Ishikawa (cell line): ENCODE data around the gene KLF2.

Experiments
- CEBPB ChIP-seq: IDR thresholded peaks from 2 replicates; pipeline ENCODE4 v1.6.1; 2012
- CREB1 ChIP-seq: IDR thresholded peaks from 2 replicates; pipeline ENCODE4 v1.6.1; 2012; ENCODE audit warnings: low read depth
- EGR1 ChIP-seq: IDR thresholded peaks from 2 replicates; pipeline ENCODE4 v1.6.1; 2012
- EP300 ChIP-seq: IDR thresholded peaks from 2 replicates; pipeline ENCODE4 v1.6.1; 2012; ENCODE audit warnings: borderline replicate concordance
- FOXM1 ChIP-seq: IDR thresholded peaks from 2 replicates; pipeline ENCODE4 v1.6.1; 2012; ENCODE audit warnings: low read depth, borderline replicate concordance
- MAX ChIP-seq: IDR thresholded peaks from 2 replicates; pipeline ENCODE4 v1.6.1; 2012
- NFIC ChIP-seq: IDR thresholded peaks from 2 replicates; pipeline ENCODE4 v1.6.1; 2012
- RAD21 ChIP-seq: IDR thresholded peaks from 2 replicates; pipeline ENCODE4 v1.6.1; 2012; ENCODE audit warnings: low read depth
- REST ChIP-seq: IDR thresholded peaks from 2 replicates; pipeline ENCODE4 v1.6.1; 2012; ENCODE audit warnings: low read depth, mild to moderate bottlenecking
- TAF1 ChIP-seq: IDR thresholded peaks from 2 replicates; pipeline ENCODE4 v1.6.1; 2012; ENCODE audit warnings: low read depth, mild to moderate bottlenecking
- TCF12 ChIP-seq: IDR thresholded peaks from 2 replicates; pipeline ENCODE4 v1.6.1; 2012; ENCODE audit warnings: low read depth
- TEAD4 ChIP-seq: IDR thresholded peaks from 2 replicates; pipeline ENCODE4 v1.6.1; 2012
- USF1 ChIP-seq: IDR thresholded peaks from 2 replicates; pipeline ENCODE4 v1.6.1; 2012
- YY1 ChIP-seq: IDR thresholded peaks from 2 replicates; pipeline ENCODE4 v1.6.1; 2012; ENCODE audit warnings: low read depth
- ZBTB7A ChIP-seq: IDR thresholded peaks from 2 replicates; pipeline ENCODE4 v1.6.1; 2012; ENCODE audit warnings: low read depth

KLF2 gene

GRCh38 chr19:16366056-16366432 lies 41.4 kb downstream of the KLF2 start:
- TF ChIP-seq RAD21 (no peak), TEAD4 (no peak), TAF1 (no peak), YY1 (no peak), CREB1 (no peak), ZBTB7A (no peak), MAX (no peak), EP300 (no peak), EGR1 (no peak), FOXM1 (no peak)

GRCh38 chr19:16366433-16367260 lies 42.0 kb downstream of the KLF2 start:
- no peak for TF ChIP-seq ZBTB7A
- no peak for TF ChIP-seq TCF12
- no peak for TF ChIP-seq RAD21
- TF ChIP-seq FOXM1 = no peak
- TF ChIP-seq NFIC = no peak
- no peak for TF ChIP-seq EGR1
- TF ChIP-seq USF1 = no peak
- TF ChIP-seq TEAD4 = no peak
- no peak for TF ChIP-seq EP300
- no peak for TF ChIP-seq CREB1
- TF ChIP-seq YY1 = no peak
- no peak for TF ChIP-seq REST
- TF ChIP-seq MAX = no peak
- TF ChIP-seq TAF1 = no peak
- no peak for TF ChIP-seq CEBPB

GRCh38 chr19:16367261-16367683 lies 42.6 kb downstream of the KLF2 start:
- TF ChIP-seq MAX (no peak), TAF1 (no peak), ZBTB7A (no peak), CEBPB (no peak), FOXM1 (no peak), NFIC (no peak), CREB1 (no peak), EP300 (no peak), YY1 (no peak), TEAD4 (no peak)

- TF ChIP-seq YY1 (no peak), REST (no peak), TEAD4 (no peak), NFIC (no peak), TAF1 (no peak), RAD21 (no peak), CREB1 (no peak), FOXM1 (no peak), EGR1 (no peak), CEBPB (no peak)
These were observed 44.0 kb downstream of the KLF2 start for GRCh38 chr19:16368385-16369305.

GRCh38 chr19:16369306-16369663 lies 44.7 kb downstream of the KLF2 start:
- TF ChIP-seq EGR1 = no peak
- no peak for TF ChIP-seq YY1
- TF ChIP-seq REST = no peak
- no peak for TF ChIP-seq TEAD4
- TF ChIP-seq MAX = no peak
- no peak for TF ChIP-seq ZBTB7A
- TF ChIP-seq RAD21 = no peak
- no peak for TF ChIP-seq EP300
